ENCODE measurements around the gene CCDC40. TPM values are rescaled to one million over a fixed set of nuclear protein-coding genes. Genes with fewer than 3 reads are reported as not detected.
A peak's percentile ranks its signal among the peaks of the same experiment; 100 is the strongest.

Gene CCDC40
- total and polyA plus RNA-seq, 9 of the 15 experiments (the other 6 are each of a cell fraction or from before 2014, with no cell fraction given): 0.07 to 0.33 TPM; not detected in 7

DNA sequence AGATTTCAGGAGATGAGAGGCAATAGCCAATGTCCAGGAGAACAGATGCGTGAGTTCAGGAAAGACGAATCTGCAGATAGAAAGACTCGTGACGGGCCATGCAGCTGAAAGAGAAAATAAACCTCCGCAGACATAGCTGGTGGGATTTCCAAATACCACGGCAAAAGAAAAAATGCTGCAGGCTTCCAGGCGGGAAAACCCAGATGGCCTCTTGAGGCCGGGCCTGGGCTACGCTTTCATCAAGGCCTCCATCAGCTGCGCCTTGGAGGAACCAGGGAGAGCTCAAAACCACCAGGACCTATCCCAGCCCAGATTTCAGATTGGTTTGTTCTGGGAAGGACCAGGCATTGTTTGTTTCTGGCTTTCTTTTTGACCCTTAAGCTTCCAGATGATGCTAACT, 16.7 kb downstream of the CCDC40 start:
- ATAC-seq (no peak), FAIRE-seq (peak; percentile 19), DNase-seq (ENCODE audit: extremely low read depth in 1 of 4, low spot score in 3 of 4) (no peak)
- H3K4me3 ChIP-seq: no peak overlapping the region
- H3K79me2 ChIP-seq (ENCODE audit: control insufficient read depth, insufficient read depth, low read length): no peaks in the 10 kb centered on the region
- H3K9me3 ChIP-seq (replicated peaks; ENCODE audit: control insufficient read depth, insufficient read depth, low read depth, low read length): no peaks in the 10 kb centered on the region
- no peaks in the 10 kb centered on the region for H4K20me1 ChIP-seq (replicated peaks; ENCODE audit: control insufficient read depth, insufficient read depth, low read length)
- no peak overlapping the region for H3K9ac ChIP-seq (ENCODE audit: insufficient read depth in 1 of 2, low read depth in 2 of 2, low read length in 2 of 2)
- no peak overlapping the region for H3K4me2 ChIP-seq (ENCODE audit: insufficient read depth, low read length)
- 11% methylated on average over 10 of the region's 10 CpGs for WGBS (ENCODE audit: insufficient coverage, low coverage, missing lambda C conversion rate)
- ChIA-PET CTCF (ENCODE audit: low intra/inter-chr PET ratio) (no interaction called here), POLR2A (no interaction called here)
- in situ Hi-C loops (cut with MboI) (no loop called here), intact Hi-C loops (cut with micrococcal nuclease) (no loop called here)
- H3K27me3 ChIP-seq (ENCODE audit: control insufficient read depth in 2 of 2, insufficient read depth in 2 of 2, low read length in 2 of 2): peaks cover 44 to 71% of the 10 kb centered on the region in 2 experiments; a peak in 4 of 5 replicates
- no TSS peak for BruUV-seq (replicated peaks)
- TF ChIP-seq, protein P1, sequence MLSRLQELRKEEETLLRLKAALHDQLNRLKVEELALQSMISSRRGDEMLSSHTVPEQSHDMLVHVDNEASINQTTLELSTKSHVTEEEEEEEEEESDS (CRISPR knock-in tag; IDR thresholded peaks at IDR 0.05): no peak
- TF ChIP-seq, protein P2, sequence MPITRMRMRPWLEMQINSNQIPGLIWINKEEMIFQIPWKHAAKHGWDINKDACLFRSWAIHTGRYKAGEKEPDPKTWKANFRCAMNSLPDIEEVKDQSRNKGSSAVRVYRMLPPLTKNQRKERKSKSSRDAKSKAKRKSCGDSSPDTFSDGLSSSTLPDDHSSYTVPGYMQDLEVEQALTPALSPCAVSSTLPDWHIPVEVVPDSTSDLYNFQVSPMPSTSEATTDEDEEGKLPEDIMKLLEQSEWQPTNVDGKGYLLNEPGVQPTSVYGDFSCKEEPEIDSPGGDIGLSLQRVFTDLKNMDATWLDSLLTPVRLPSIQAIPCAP (CRISPR knock-in tag; IDR thresholded peaks at IDR 0.05; ENCODE audit: borderline replicate concordance): no peak
- TF ChIP-seq DDX20 (tag; IDR thresholded peaks at IDR 0.05; ENCODE audit: low read depth): no peak
- no peak for TF ChIP-seq POLR2H (tag; IDR thresholded peaks at IDR 0.05; ENCODE audit: low read depth)
- TF ChIP-seq ZSCAN32 (CRISPR knock-in tag; IDR thresholded peaks at IDR 0.05): no peak
- H3K9me1 ChIP-seq (ENCODE audit: control insufficient read depth, insufficient read depth, low read length): no peaks in the 10 kb centered on the region
- no peak overlapping the region for H2AFZ ChIP-seq (ENCODE audit: low read depth, low read length)
- no peaks in the 10 kb centered on the region for H3K4me1 ChIP-seq (replicated peaks in 1 of 2; ENCODE audit: control insufficient read depth in 2 of 2, insufficient read depth in 2 of 2, low read length in 2 of 2)
- H3K27ac ChIP-seq (ENCODE audit: extremely low read depth, low read depth, low read length): no peak overlapping the region
- H3K36me3 ChIP-seq (ENCODE audit: control insufficient read depth, insufficient read depth, low read length): no peaks in the 10 kb centered on the region

DNA sequence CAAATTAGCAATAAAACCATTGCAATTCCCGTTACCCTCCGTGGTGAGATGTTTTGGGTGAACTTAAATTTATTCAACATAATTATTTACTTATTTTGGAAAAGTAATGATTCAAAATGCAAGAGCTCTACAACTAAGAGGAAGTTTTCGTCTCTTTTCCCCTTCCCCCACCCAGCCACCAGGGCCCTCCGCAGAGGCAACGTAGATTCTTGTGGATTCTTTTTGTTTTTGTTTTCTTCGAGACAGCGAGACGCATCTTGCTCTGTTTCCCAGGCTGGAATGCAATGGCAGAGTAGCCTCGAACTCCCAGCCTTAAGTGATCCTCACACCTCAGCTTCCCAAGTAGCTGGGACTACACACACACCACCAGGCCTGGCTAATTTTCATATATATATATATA, 19.2 kb downstream of the CCDC40 start:
- WGBS (ENCODE audit: insufficient coverage, low coverage, missing lambda C conversion rate): 8% methylated on average over 9 of the region's 9 CpGs
- POLR2A ChIA-PET: no interaction called here
- in situ Hi-C loops (cut with MboI): no loop called here
- Histone ChIP-seq H2AFZ (ENCODE audit: low read depth, low read length) (no peak overlapping the region), H3K9me1 (ENCODE audit: control insufficient read depth, insufficient read depth, low read length) (no peaks in the 10 kb centered on the region), H3K9ac (ENCODE audit: insufficient read depth in 1 of 2, low read depth in 2 of 2, low read length in 2 of 2) (no peak overlapping the region), H3K4me2 (ENCODE audit: insufficient read depth, low read length) (no peak overlapping the region), H3K4me1 (replicated peaks in 1 of 2; ENCODE audit: control insufficient read depth in 2 of 2, insufficient read depth in 2 of 2, low read length in 2 of 2) (no peaks in the 10 kb centered on the region), H4K20me1 (replicated peaks; ENCODE audit: control insufficient read depth, insufficient read depth, low read length) (no peaks in the 10 kb centered on the region), H3K79me2 (ENCODE audit: control insufficient read depth, insufficient read depth, low read length) (no peaks in the 10 kb centered on the region), H3K36me3 (ENCODE audit: control insufficient read depth, insufficient read depth, low read length) (no peaks in the 10 kb centered on the region), H3K27ac (ENCODE audit: extremely low read depth, low read depth, low read length) (no peak overlapping the region), H3K9me3 (replicated peaks; ENCODE audit: control insufficient read depth, insufficient read depth, low read depth, low read length) (no peaks in the 10 kb centered on the region), H3K27me3 (ENCODE audit: control insufficient read depth in 2 of 2, insufficient read depth in 2 of 2, low read length in 2 of 2) (peaks cover 50 to 67% of the 10 kb centered on the region in 2 experiments), H3K4me3 (no peak overlapping the region)
- FAIRE-seq (no peak), DNase-seq (ENCODE audit: extremely low read depth in 1 of 4, low spot score in 3 of 4) (no peak), ATAC-seq (no peak)
- CTCF ChIA-PET (ENCODE audit: low intra/inter-chr PET ratio): no interaction called here
- intact Hi-C loops (cut with micrococcal nuclease): no loop called here
- BruUV-seq (replicated peaks): no TSS peak
- TF ChIP-seq OTX1 (CRISPR knock-in tag; IDR thresholded peaks at IDR 0.05) (no peak), ILK (tag; IDR thresholded peaks at IDR 0.05; ENCODE audit: borderline replicate concordance, low read depth) (no peak), RBBP5 (IDR thresholded peaks at IDR 0.05; ENCODE audit: borderline replicate concordance, insufficient read depth, low read length, poor library complexity, severe bottlenecking) (no peak), HCFC1 (IDR thresholded peaks at IDR 0.05; ENCODE audit: low read depth, low read length) (no peak), C11orf30 (IDR thresholded peaks at IDR 0.05; ENCODE audit: low read depth) (no peak), HIVEP1 (CRISPR knock-in tag; IDR thresholded peaks at IDR 0.05) (no peak), U2AF1 (optimal IDR thresholded peaks at IDR 0.05; ENCODE audit: low read depth, low read length) (no peak), STAG1 (CRISPR knock-in tag; IDR thresholded peaks at IDR 0.05; ENCODE audit: borderline replicate concordance) (no peak), ZNF274 (IDR thresholded peaks at IDR 0.05; ENCODE audit: borderline replicate concordance, low read depth, low read length) (no peak), ZNF583 (CRISPR knock-in tag; IDR thresholded peaks at IDR 0.05) (no peak), ZFP1 (CRISPR knock-in tag; IDR thresholded peaks at IDR 0.05) (no peak), EHMT2 (IDR thresholded peaks at IDR 0.05) (no peak)
- TF ChIP-seq, protein P3, sequence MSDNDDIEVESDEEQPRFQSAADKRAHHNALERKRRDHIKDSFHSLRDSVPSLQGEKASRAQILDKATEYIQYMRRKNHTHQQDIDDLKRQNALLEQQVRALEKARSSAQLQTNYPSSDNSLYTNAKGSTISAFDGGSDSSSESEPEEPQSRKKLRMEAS (CRISPR knock-in tag; IDR thresholded peaks at IDR 0.05): no peak

Data from K562 (cell line).